Fibroblast of lung (primary cell): ENCODE results near the gene DNAJC11. TPM values are rescaled to one million over a fixed set of nuclear protein-coding genes. Genes with fewer than 3 reads are reported as not detected.

Experiments used
- DNase-seq, 2 donors: peaks; one replicate each; pipeline versions ENCODE4 v3.0.0 to v3.0.0-alpha.2; 2010; ENCODE audit warnings: low read depth in 2 of 2
- H2AFZ ChIP-seq: 2 replicates; pipeline ENCODE4 v1.5.1; 2012; ENCODE audit warnings: low read length, control low read depth, inconsistent platforms
- H3K27ac ChIP-seq: 2 replicates; pipeline ENCODE4 v1.5.1; 2011; ENCODE audit warnings: low read length, control low read depth; ENCODE audit not compliant: insufficient read depth
- H3K27me3 ChIP-seq: 2 replicates; pipeline ENCODE4 v1.5.1; 2011; ENCODE audit warnings: mild to moderate bottlenecking, low read length; ENCODE audit not compliant: control insufficient read depth, insufficient read depth
- H3K36me3 ChIP-seq: 2 replicates; pipeline ENCODE4 v1.5.1; 2011; ENCODE audit warnings: low read length; ENCODE audit not compliant: control insufficient read depth, insufficient read depth
- H3K4me1 ChIP-seq: 2 replicates; pipeline ENCODE4 v1.5.1; 2011; ENCODE audit warnings: low read length; ENCODE audit not compliant: control insufficient read depth, insufficient read depth; ENCODE audit errors: extremely low read depth
- H3K4me2 ChIP-seq: 2 replicates; pipeline ENCODE4 v1.5.1; 2011; ENCODE audit warnings: low read length, control low read depth; ENCODE audit not compliant: insufficient read depth; ENCODE audit errors: extremely low read depth
- H3K4me3 ChIP-seq, 4 experiments: fragments of 200-600 bp in 1 of 4; sonication (generic) in 1 of 4; replicated peaks in 1 of 4; 2 replicates each; pipeline ENCODE4 v1.5.1; 2011 to 2016; ENCODE audit warnings: low read length in 4 of 4, low read depth in 3 of 4, mild to moderate bottlenecking in 3 of 4, control low read depth in 2 of 4, inconsistent platforms in 1 of 4, mixed read lengths in 1 of 4; ENCODE audit not compliant: insufficient read depth in 1 of 4; ENCODE audit errors: control extremely low read depth in 1 of 4
- H3K79me2 ChIP-seq: 2 replicates; pipeline ENCODE4 v1.5.1; 2012; ENCODE audit warnings: mild to moderate bottlenecking, low read length, inconsistent platforms; ENCODE audit not compliant: control insufficient read depth, insufficient read depth
- H3K9ac ChIP-seq: 2 replicates; pipeline ENCODE4 v1.5.1; 2011; ENCODE audit warnings: mild to moderate bottlenecking, low read length, control low read depth; ENCODE audit not compliant: insufficient read depth
- H3K9me3 ChIP-seq: 2 replicates; pipeline ENCODE4 v1.5.1; 2012; ENCODE audit warnings: low read depth, low read length; ENCODE audit not compliant: control insufficient read depth, insufficient read depth
- H4K20me1 ChIP-seq: 2 replicates; pipeline ENCODE4 v1.5.1; 2011; ENCODE audit warnings: low read length; ENCODE audit not compliant: control insufficient read depth, insufficient read depth; ENCODE audit errors: extremely low read depth
- CTCF ChIP-seq, 2 donors: IDR thresholded peaks in 1 of 2; conservative IDR thresholded peaks in 1 of 2; 1 replicate in 1 of 2; 2 replicates in 1 of 2; pipeline ENCODE4 v1.5.1; 2011 to 2012; ENCODE audit warnings: low read length in 2 of 2, control low read depth in 1 of 2, inconsistent platforms in 1 of 2, low read depth in 1 of 2, mild to moderate bottlenecking in 1 of 2
- EZH2 ChIP-seq: IDR thresholded peaks from 2 replicates; pipeline ENCODE4 v1.5.1; 2012; ENCODE audit warnings: low read length, control low read depth, mild to moderate bottlenecking; ENCODE audit errors: missing control alignments
- polyA plus RNA-seq, 2 donors: library from polyadenylated mRNA; depleted of rRNA in 1 of 2; stranded (reverse) in 1 of 2; unstranded in 1 of 2; fragments of >200 nt; gene quantifications; 2 replicates each; pipeline ENCODE4 v1.2.1, GENCODE V29; 2011 to 2012; ENCODE audit warnings: missing spikeins in 1 of 2
- total RNA-seq: library from RNA; depleted of rRNA; stranded (reverse); fragments of >200 nt; gene quantifications from 2 replicates; pipeline ENCODE4 v1.2.1, GENCODE V29; 2014

The DNAJC11 gene
- total and polyA plus RNA-seq, 2 donors (not counting 1 experiment from before 2014, with no cell fraction given): 31.8 to 35.2 TPM

DNA sequence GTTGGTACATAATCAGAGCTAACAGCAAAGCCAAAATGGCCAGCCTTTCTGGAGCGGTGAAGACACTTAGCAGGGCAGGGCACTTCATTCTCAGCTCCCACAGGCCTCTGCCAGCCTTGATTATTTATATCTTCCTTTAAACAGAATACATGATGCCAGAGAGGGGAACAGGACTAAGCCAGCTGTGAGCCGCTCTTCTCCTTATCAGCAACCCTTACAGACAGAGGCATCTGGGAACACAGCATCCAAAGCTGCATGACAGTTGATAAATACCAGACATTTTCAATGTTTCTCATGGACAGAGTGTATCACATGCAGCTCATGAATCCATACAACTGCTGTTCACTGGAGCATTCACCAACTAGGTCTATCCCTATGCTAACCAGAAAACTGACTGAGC, 29.1 kb downstream of the DNAJC11 start:
- H3K27ac ChIP-seq: no peak overlapping the region
- H3K4me1 ChIP-seq: no peaks in the 10 kb centered on the region
- no peak overlapping the region for H2AFZ ChIP-seq
- no peaks in the 10 kb centered on the region for H3K27me3 ChIP-seq
- no peaks in the 10 kb centered on the region for H3K79me2 ChIP-seq
- H3K4me3 ChIP-seq: no peak overlapping the region
- no peaks in the 10 kb centered on the region for H4K20me1 ChIP-seq
- no peaks in the 10 kb centered on the region for H3K9me3 ChIP-seq
- TF ChIP-seq EZH2: no peak
- no peak for TF ChIP-seq CTCF (conservative IDR thresholded peaks at IDR 0.05 in 1 of 2, IDR thresholded peaks at IDR 0.05 in 1 of 2; ENCODE audit: low read depth in 1 of 2, low read length in 2 of 2)
- DNase-seq: no peak
- H3K9ac ChIP-seq: no peak overlapping the region
- no peak overlapping the region for H3K4me2 ChIP-seq
- peaks cover 3% of the 10 kb centered on the region for H3K36me3 ChIP-seq

- Histone ChIP-seq H3K4me3 (no peak overlapping the region), H3K27me3 (no peaks in the 10 kb centered on the region), H3K9ac (no peak overlapping the region), H4K20me1 (no peaks in the 10 kb centered on the region), H3K36me3 (peaks cover 6% of the 10 kb centered on the region), H2AFZ (no peak overlapping the region), H3K79me2 (no peaks in the 10 kb centered on the region), H3K9me3 (no peaks in the 10 kb centered on the region), H3K4me2 (no peak overlapping the region), H3K4me1 (no peaks in the 10 kb centered on the region), H3K27ac (no peak overlapping the region)
- DNase-seq: no peak
- TF ChIP-seq CTCF (conservative IDR thresholded peaks at IDR 0.05 in 1 of 2, IDR thresholded peaks at IDR 0.05 in 1 of 2; ENCODE audit: low read depth in 1 of 2, low read length in 2 of 2): no peak
- no peak for TF ChIP-seq EZH2
Observed at GRCh38 chr1:6668503-6668902, 33.1 kb downstream of the DNAJC11 start.

DNA sequence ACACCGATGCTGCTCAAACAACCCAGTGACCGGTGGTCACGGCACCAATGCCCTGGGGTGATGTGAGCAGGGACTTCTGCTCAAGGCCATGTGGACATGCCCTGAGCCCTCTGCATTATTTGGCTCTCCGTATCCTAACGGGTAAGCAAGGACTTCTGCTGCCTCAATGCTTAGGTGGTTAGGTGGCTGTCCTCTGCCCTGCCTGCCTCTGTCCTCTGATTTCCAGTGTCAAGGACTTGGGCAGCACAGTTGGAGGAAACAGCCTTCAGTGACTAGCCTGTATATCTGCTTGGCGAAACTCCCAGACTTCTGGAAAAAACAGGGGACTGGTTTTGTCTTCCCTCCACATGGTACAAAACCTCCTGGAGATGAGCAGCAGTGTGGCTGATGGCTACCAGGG, 34.5 kb downstream of the DNAJC11 start:
- no peak overlapping the region for H3K27ac ChIP-seq
- H2AFZ ChIP-seq: no peak overlapping the region
- TF ChIP-seq CTCF (conservative IDR thresholded peaks at IDR 0.05 in 1 of 2, IDR thresholded peaks at IDR 0.05 in 1 of 2; ENCODE audit: low read depth in 1 of 2, low read length in 2 of 2): no peak
- TF ChIP-seq EZH2: no peak

More for the DNA sequence above, 34.5 kb downstream of the DNAJC11 start:
- no peak for DNase-seq
- Histone ChIP-seq H3K4me3 (no peak overlapping the region), H3K79me2 (no peaks in the 10 kb centered on the region), H4K20me1 (no peaks in the 10 kb centered on the region), H3K9ac (no peak overlapping the region), H3K9me3 (no peaks in the 10 kb centered on the region), H3K27me3 (no peaks in the 10 kb centered on the region), H3K4me1 (no peaks in the 10 kb centered on the region), H3K4me2 (no peak overlapping the region), H3K36me3 (peaks cover 6% of the 10 kb centered on the region)
